Type B pancreatic cell (in vitro differentiated cells): ENCODE measurements around the gene HSD11B1L. TPM values are rescaled to one million over a fixed set of nuclear protein-coding genes. Genes with fewer than 3 reads are reported as not detected.

ENCODE experiments used
- DNase-seq: peaks from one replicate; pipeline ENCODE4 v3.0.0; 2021; ENCODE audit warnings: mixed read lengths; ENCODE audit not compliant: unreplicated experiment; ENCODE audit errors: extremely low spot score
- H3K27ac Mint-ChIP-seq: 2 replicates; pipeline ENCODE4 v1.8.0; 2021; ENCODE audit warnings: mild to moderate bottlenecking, mixed read lengths
- H3K27me3 Mint-ChIP-seq: 2 replicates; pipeline ENCODE4 v1.8.0; 2021; ENCODE audit warnings: mixed read lengths
- H3K36me3 Mint-ChIP-seq: 2 replicates; pipeline ENCODE4 v1.8.0; 2021; ENCODE audit warnings: mixed read lengths
- H3K4me1 Mint-ChIP-seq: one replicate; pipeline ENCODE4 v1.8.0; 2021; ENCODE audit warnings: mixed read lengths; ENCODE audit not compliant: unreplicated experiment
- H3K4me3 Mint-ChIP-seq: 2 replicates; pipeline ENCODE4 v1.8.0; 2021; ENCODE audit warnings: mild to moderate bottlenecking, mixed read lengths
- H3K9me3 Mint-ChIP-seq: 2 replicates; pipeline ENCODE4 v1.8.0; 2021; ENCODE audit warnings: mixed read lengths
- CTCF ChIP-seq: fragments of 200-600 bp; sonication (generic); conservative IDR thresholded peaks from 2 replicates; pipeline ENCODE4 v1.5.0; 2021; ENCODE audit warnings: antibody characterized with exemption, mild to moderate bottlenecking
- total RNA-seq: library from RNA; stranded (reverse); gene quantifications from 2 replicates; pipeline ENCODE4 v1.2.1, GENCODE V29; 2021; ENCODE audit warnings: low replicate concordance

Gene HSD11B1L
- total RNA-seq, 1 donor from 2014 or later = 11.0 TPM

GRCh38 chr19:5707576-5708575, 27.0 kb downstream of the HSD11B1L start:
- H3K4me3 Mint-ChIP-seq = no peak overlapping the region
- H3K27me3 Mint-ChIP-seq = no peaks in the 10 kb centered on the region
- H3K36me3 Mint-ChIP-seq = peaks cover 5% of the 10 kb centered on the region
- H3K4me1 Mint-ChIP-seq = no peaks in the 10 kb centered on the region
- no peak for TF ChIP-seq CTCF
- no peak overlapping the region for H3K27ac Mint-ChIP-seq
- no peak for DNase-seq
- no peaks in the 10 kb centered on the region for H3K9me3 Mint-ChIP-seq

- DNase-seq = no peak
- TF ChIP-seq CTCF = no peak
- no peak overlapping the region for H3K4me3 Mint-ChIP-seq
- no peak overlapping the region for H3K27ac Mint-ChIP-seq
- no peaks in the 10 kb centered on the region for H3K36me3 Mint-ChIP-seq
- H3K27me3 Mint-ChIP-seq = no peaks in the 10 kb centered on the region
- H3K4me1 Mint-ChIP-seq = no peaks in the 10 kb centered on the region
- no peaks in the 10 kb centered on the region for H3K9me3 Mint-ChIP-seq
Observed at GRCh38 chr19:5711025-5711424, 30.2 kb downstream of the HSD11B1L start.

GRCh38 chr19:5711713-5712161, 30.9 kb downstream of the HSD11B1L start:
- H3K9me3 Mint-ChIP-seq = no peaks in the 10 kb centered on the region
- H3K27ac Mint-ChIP-seq = no peak overlapping the region
- H3K4me1 Mint-ChIP-seq = no peaks in the 10 kb centered on the region
- no peak for TF ChIP-seq CTCF
- no peaks in the 10 kb centered on the region for H3K36me3 Mint-ChIP-seq
- no peak overlapping the region for H3K4me3 Mint-ChIP-seq
- no peaks in the 10 kb centered on the region for H3K27me3 Mint-ChIP-seq
- no peak for DNase-seq

DNA sequence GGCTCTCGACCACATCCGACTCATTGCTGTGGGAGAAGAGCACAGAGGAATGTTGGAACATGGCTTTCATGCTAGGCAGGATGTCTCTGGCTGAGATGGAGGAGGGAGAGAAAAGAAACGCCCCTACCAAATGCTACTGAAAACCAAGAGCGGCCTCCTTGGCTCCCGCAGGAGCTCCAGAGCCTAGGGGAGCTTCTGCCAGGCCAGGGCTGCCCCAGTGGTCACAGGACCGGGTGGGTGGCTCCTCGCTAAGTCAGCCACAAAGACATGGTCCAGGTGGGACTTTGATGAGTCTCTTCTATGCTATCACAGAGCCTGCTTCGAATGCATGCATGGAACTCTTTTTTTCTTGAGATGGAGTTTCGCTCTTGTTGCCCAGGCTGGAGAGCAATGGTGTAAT, 32.4 kb downstream of the HSD11B1L start:
- H3K27me3 Mint-ChIP-seq = no peaks in the 10 kb centered on the region
- H3K9me3 Mint-ChIP-seq = no peaks in the 10 kb centered on the region
- TF ChIP-seq CTCF = no peak
- no peak overlapping the region for H3K4me3 Mint-ChIP-seq
- DNase-seq = no peak
- no peaks in the 10 kb centered on the region for H3K4me1 Mint-ChIP-seq
- H3K27ac Mint-ChIP-seq = no peak overlapping the region
- H3K36me3 Mint-ChIP-seq = no peaks in the 10 kb centered on the region

DNA sequence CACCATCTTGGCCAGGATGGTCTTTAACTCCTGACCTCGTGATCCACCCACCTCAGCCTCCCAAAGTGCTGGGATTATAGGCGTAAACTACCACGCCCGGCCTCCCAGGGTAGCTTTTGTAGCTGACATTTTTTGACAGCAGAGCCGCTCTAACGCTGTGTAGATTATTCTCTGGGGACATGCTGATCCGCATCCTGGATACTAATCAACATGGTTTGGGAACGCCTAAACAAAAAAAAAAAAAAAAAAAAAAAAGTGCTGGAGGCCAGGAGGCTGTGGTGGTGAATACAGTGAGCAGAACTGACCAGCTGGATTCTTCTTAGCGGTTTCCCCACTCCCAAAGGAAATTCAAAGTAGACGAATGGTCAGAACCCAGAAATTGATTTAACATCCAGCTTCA, 34.0 kb downstream of the HSD11B1L start:
- H3K4me3 Mint-ChIP-seq = no peak overlapping the region
- no peaks in the 10 kb centered on the region for H3K36me3 Mint-ChIP-seq

More for the DNA sequence above, 34.0 kb downstream of the HSD11B1L start:
- no peak for TF ChIP-seq CTCF
- Mint-ChIP-seq H3K4me1 (peaks cover 10% of the 10 kb centered on the region), H3K27ac (no peak overlapping the region), H3K9me3 (no peaks in the 10 kb centered on the region), H3K27me3 (no peaks in the 10 kb centered on the region)
- no peak for DNase-seq
